ENCODE results near the gene GRK5.

DNA sequence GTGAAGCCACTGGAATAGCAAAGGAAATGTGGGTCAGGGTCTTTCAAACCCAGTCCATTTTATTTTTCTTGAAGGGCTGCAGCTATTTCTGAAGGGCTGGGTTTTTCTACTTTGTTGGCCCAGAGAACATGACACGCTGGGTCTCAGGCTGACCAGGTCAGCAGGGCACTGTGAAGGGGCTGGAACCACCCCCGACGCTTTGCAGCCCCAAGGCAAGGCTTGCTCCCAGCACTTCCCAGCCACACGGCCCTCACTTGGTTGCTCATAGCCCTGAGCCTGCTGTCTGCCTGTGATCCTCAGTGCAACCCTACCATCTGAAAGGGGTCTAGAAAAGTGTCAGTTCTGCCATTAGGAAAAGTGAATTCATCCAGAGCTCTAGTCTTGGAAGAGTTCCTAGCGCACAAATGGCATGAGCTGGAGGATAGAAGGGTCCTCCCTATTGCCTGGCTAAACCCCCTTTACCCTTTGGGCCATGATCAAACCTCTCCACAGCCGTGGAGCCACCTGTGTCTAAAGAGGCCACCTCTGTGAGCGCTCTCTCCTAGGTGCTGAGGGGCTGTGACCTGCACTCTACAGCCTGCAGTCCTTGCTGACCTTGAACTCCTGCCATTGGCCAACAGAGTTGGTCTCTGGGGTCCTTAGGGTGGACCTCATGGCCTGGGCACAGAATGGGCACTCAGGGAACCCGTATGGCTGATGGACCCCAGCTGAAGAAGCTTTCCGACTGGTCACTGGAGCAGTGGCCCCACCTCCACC is 203.2 kb downstream of the GRK5 start:
- TF ChIP-seq EZH2phosphoT487 (IDR thresholded peaks at IDR 0.05; ENCODE audit: low read length) = no peak
- no peak for TF ChIP-seq CTCF (IDR thresholded peaks at IDR 0.05; ENCODE audit: low read length)
- TF ChIP-seq EZH2 (optimal IDR thresholded peaks at IDR 0.05; ENCODE audit: low read depth, low read length) = no peak

Measured in MM.1S (cell line).